Measurements from ENCODE around the gene MREG.

The MREG gene

DNA sequence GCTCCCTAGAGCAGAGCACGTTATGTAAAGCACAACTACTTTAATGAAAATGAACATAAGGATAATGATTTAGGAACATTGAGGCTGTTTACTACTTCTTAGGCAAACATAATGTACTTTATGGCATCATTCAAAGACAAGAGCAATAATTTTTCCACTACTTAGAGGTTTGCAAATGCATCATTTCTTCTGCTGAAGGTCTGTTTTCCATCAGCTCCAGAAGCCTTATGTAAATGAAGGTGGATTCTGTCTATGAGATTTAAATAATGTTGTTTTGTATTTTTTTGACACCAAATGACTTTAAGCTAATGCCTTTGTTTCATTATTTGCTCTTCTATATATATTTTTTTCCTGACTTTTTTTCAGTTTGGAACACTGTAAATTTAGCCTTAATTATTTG lies 28.1 kb downstream of the MREG start:
- H3K9ac ChIP-seq (ENCODE audit: low read length), result no peak overlapping the region
- no peak overlapping the region for H3K4me2 ChIP-seq (ENCODE audit: low read length)
- no peaks in the 10 kb centered on the region for H3K27me3 ChIP-seq (ENCODE audit: insufficient read depth, low read length)
- no peaks in the 10 kb centered on the region for H3K4me1 ChIP-seq (ENCODE audit: insufficient read depth, low read length, severe bottlenecking)
- H3K9me2 ChIP-seq (ENCODE audit: low read depth, low read length), result no peaks in the 10 kb centered on the region
- H2AFZ ChIP-seq (ENCODE audit: low read length), result no peak overlapping the region
- no peak for TF ChIP-seq EZH2 (IDR thresholded peaks at IDR 0.05; ENCODE audit: borderline replicate concordance, low read length)
- TF ChIP-seq, protein P1, sequence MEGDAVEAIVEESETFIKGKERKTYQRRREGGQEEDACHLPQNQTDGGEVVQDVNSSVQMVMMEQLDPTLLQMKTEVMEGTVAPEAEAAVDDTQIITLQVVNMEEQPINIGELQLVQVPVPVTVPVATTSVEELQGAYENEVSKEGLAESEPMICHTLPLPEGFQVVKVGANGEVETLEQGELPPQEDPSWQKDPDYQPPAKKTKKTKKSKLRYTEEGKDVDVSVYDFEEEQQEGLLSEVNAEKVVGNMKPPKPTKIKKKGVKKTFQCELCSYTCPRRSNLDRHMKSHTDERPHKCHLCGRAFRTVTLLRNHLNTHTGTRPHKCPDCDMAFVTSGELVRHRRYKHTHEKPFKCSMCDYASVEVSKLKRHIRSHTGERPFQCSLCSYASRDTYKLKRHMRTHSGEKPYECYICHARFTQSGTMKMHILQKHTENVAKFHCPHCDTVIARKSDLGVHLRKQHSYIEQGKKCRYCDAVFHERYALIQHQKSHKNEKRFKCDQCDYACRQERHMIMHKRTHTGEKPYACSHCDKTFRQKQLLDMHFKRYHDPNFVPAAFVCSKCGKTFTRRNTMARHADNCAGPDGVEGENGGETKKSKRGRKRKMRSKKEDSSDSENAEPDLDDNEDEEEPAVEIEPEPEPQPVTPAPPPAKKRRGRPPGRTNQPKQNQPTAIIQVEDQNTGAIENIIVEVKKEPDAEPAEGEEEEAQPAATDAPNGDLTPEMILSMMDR (IDR thresholded peaks at IDR 0.05; ENCODE audit: low read length), result no peak
- H3K4me3 ChIP-seq (ENCODE audit: low read depth, low read length, poor library complexity, severe bottlenecking), result no peak overlapping the region
- H4K20me1 ChIP-seq (ENCODE audit: insufficient read depth, low read length), result no peaks in the 10 kb centered on the region
- no peaks in the 10 kb centered on the region for H3K9me3 ChIP-seq (ENCODE audit: low read length)
- no peak overlapping the region for H3K27ac ChIP-seq (ENCODE audit: low read depth, low read length, poor library complexity, severe bottlenecking)
- H3F3A ChIP-seq (ENCODE audit: insufficient read depth, low read length), result no peaks in the 10 kb centered on the region
- H3K36me3 ChIP-seq (ENCODE audit: insufficient read depth, low read length), result no peaks in the 10 kb centered on the region; the same call in 1 of the 2 replicates
- H3K79me2 ChIP-seq (ENCODE audit: insufficient read depth, low read length), result no peaks in the 10 kb centered on the region

DNA sequence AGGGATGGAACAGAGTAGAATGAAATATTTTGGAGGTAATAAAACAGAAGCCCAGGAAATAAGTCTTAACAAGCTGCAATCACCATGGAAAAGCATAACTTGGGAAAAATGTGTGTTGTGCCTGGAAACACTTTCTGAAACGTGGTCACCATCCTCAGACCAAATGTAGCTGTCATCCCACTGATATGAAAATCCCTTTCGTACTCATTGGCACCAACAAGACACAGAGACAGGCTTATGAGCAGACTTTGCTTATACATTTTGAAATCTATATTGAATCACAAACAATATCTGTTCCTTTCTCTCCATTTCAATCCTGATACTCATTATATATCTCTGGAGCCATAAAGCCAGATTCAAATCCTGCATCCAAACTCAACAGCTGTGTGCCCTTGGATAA lies 28.7 kb downstream of the MREG start:
- TF ChIP-seq, protein P1 (IDR thresholded peaks at IDR 0.05; ENCODE audit: low read length), result no peak
- no peak for TF ChIP-seq EZH2 (IDR thresholded peaks at IDR 0.05; ENCODE audit: borderline replicate concordance, low read length)
- Histone ChIP-seq H3K9ac (ENCODE audit: low read length) (no peak overlapping the region), H4K20me1 (ENCODE audit: insufficient read depth, low read length) (no peaks in the 10 kb centered on the region), H3K27ac (ENCODE audit: low read depth, low read length, poor library complexity, severe bottlenecking) (no peak overlapping the region), H3K4me2 (ENCODE audit: low read length) (no peak overlapping the region), H3K9me3 (ENCODE audit: low read length) (no peaks in the 10 kb centered on the region), H3F3A (ENCODE audit: insufficient read depth, low read length) (no peaks in the 10 kb centered on the region), H3K79me2 (ENCODE audit: insufficient read depth, low read length) (no peaks in the 10 kb centered on the region), H3K9me2 (ENCODE audit: low read depth, low read length) (no peaks in the 10 kb centered on the region), H3K27me3 (ENCODE audit: insufficient read depth, low read length) (no peaks in the 10 kb centered on the region), H3K4me1 (ENCODE audit: insufficient read depth, low read length, severe bottlenecking) (no peaks in the 10 kb centered on the region), H3K4me3 (ENCODE audit: low read depth, low read length, poor library complexity, severe bottlenecking) (no peak overlapping the region), H2AFZ (ENCODE audit: low read length) (no peak overlapping the region), H3K36me3 (ENCODE audit: insufficient read depth, low read length) (no peaks in the 10 kb centered on the region; the same call in 1 of the 2 replicates)

GRCh38 chr2:215983581-215984351 lies 29.6 kb downstream of the MREG start:
- Histone ChIP-seq H3K9me3 (ENCODE audit: low read length) (no peaks in the 10 kb centered on the region), H3K4me1 (ENCODE audit: insufficient read depth, low read length, severe bottlenecking) (no peaks in the 10 kb centered on the region), H3K9ac (ENCODE audit: low read length) (no peak overlapping the region), H3K79me2 (ENCODE audit: insufficient read depth, low read length) (no peaks in the 10 kb centered on the region), H3K27me3 (ENCODE audit: insufficient read depth, low read length) (no peaks in the 10 kb centered on the region), H3K36me3 (ENCODE audit: insufficient read depth, low read length) (no peaks in the 10 kb centered on the region), H4K20me1 (ENCODE audit: insufficient read depth, low read length) (no peaks in the 10 kb centered on the region), H2AFZ (ENCODE audit: low read length) (no peak overlapping the region), H3K4me3 (ENCODE audit: low read depth, low read length, poor library complexity, severe bottlenecking) (no peak overlapping the region), H3F3A (ENCODE audit: insufficient read depth, low read length) (no peaks in the 10 kb centered on the region), H3K27ac (ENCODE audit: low read depth, low read length, poor library complexity, severe bottlenecking) (no peak overlapping the region), H3K9me2 (ENCODE audit: low read depth, low read length) (no peaks in the 10 kb centered on the region), H3K4me2 (ENCODE audit: low read length) (no peak overlapping the region)
- TF ChIP-seq, protein P1 (IDR thresholded peaks at IDR 0.05; ENCODE audit: low read length), result no peak
- TF ChIP-seq EZH2 (IDR thresholded peaks at IDR 0.05; ENCODE audit: borderline replicate concordance, low read length), result no peak
